Large intestine (tissue), 3 donors: ENCODE results near the gene SELENOT. TPM values are rescaled to one million over a fixed set of nuclear protein-coding genes. Genes with fewer than 3 reads are reported as not detected.

Experiments used
- DNase-seq, 2 donors: peaks; one replicate each; pipeline versions ENCODE4 v3.0.0 to v3.0.0-alpha.2; 2013
- H3K27ac ChIP-seq: one replicate; pipeline ENCODE4 v1.5.1; 2013; ENCODE audit warnings: low read length
- H3K27me3 ChIP-seq: 2 replicates; pipeline ENCODE4 v1.6.1; 2013; ENCODE audit warnings: low read length; ENCODE audit not compliant: control insufficient read depth, insufficient read depth
- H3K36me3 ChIP-seq: 2 replicates; pipeline ENCODE4 v1.6.1; 2013; ENCODE audit warnings: low read length; ENCODE audit not compliant: control insufficient read depth, insufficient read depth
- H3K4me1 ChIP-seq: one replicate; pipeline ENCODE4 v1.6.1; 2013; ENCODE audit warnings: low read length; ENCODE audit not compliant: control insufficient read depth, insufficient read depth
- H3K4me3 ChIP-seq: one replicate; pipeline ENCODE4 v1.5.1; 2013; ENCODE audit warnings: low read length
- H3K9me3 ChIP-seq: one replicate; pipeline ENCODE4 v1.6.1; 2013; ENCODE audit warnings: mild to moderate bottlenecking, low read depth, low read length, moderate library complexity; ENCODE audit not compliant: control insufficient read depth
- WGBS: methylation state at CpG from one replicate; pipeline ENCODE4 v1.1.5; 2013; ENCODE audit warnings: low lambda C conversion rate; ENCODE audit not compliant: insufficient coverage; 5-methylcytosine and 5-hydroxymethylcytosine counted together
- polyA plus RNA-seq: library from polyadenylated mRNA; unstranded; fragments of 120-200 nt; gene quantifications from one replicate; pipeline ENCODE4 v1.2.1, GENCODE V29; 2013

Gene SELENOT
- polyA plus RNA-seq, 1 donor = 79.3 TPM

DNA sequence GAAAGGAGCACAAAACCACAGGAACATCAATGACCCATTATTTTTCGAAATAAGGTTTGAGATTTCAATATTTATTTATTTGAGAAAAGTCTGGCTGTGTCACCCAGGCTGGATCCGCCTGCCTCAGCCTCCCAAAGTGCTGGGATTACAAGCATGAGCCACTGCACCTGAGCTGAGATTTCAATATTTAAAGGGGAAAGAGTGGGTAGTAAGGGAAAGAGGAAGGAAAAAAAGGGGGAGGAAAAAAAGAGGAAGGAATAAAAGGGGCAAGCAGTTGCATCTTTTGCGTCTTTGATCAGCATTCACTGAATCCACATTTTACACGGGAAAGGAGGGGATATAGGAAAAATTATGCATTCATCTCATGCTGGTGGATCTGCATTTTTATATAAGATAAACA lies 53.2 kb downstream of the SELENOT start:
- Histone ChIP-seq H3K27me3 (no peaks in the 10 kb centered on the region), H3K4me3 (no peak overlapping the region), H3K9me3 (no peaks in the 10 kb centered on the region), H3K4me1 (no peaks in the 10 kb centered on the region), H3K36me3 (no peaks in the 10 kb centered on the region), H3K27ac (no peak overlapping the region)
- WGBS = 70% methylated on average over 3 of the region's 4 CpGs
- DNase-seq = no peak

DNA sequence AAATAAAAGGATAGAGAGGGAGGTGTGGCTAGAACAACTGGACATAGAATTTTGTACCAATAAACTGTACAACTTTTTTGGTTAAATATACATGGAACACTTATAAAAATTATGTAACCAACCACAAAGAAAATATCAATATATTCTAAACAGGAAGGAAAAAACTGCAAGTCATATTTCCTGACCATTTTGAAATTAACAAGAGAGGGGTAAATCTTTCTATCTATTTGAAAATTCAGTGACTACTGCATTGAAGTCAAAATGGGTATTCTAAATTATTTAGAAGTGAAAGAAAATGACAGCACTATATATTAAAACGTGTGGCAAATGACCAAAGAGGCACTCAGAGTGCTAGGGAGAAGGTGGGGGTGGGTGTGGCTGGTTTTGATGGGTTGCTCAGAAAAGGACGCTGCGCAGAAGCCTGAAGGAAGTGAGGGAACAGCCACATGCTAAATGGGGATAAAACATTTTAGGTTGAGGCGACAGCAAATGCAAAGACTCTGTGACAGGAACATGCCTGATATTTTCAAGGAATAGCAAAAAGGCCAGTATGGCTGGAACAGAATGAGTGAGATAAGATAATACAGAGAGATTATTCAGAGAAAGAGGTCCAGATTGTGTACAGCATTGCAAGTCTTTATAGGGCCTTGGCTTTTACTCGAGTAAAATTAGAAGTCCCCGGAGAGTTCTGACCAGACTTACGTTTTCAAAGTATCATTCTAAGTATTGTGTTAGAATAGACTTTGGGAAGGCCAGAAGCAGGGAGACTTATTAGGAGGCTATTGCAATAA lies 59.5 kb downstream of the SELENOT start:
- H3K4me3 ChIP-seq = no peak overlapping the region
- DNase-seq = no peak
- no peaks in the 10 kb centered on the region for H3K36me3 ChIP-seq
- no peaks in the 10 kb centered on the region for H3K4me1 ChIP-seq
- WGBS = 68% methylated on average over 2 of the region's 7 CpGs
- H3K9me3 ChIP-seq = no peaks in the 10 kb centered on the region
- H3K27ac ChIP-seq = no peak overlapping the region
- peaks cover 9% of the 10 kb centered on the region for H3K27me3 ChIP-seq

DNA sequence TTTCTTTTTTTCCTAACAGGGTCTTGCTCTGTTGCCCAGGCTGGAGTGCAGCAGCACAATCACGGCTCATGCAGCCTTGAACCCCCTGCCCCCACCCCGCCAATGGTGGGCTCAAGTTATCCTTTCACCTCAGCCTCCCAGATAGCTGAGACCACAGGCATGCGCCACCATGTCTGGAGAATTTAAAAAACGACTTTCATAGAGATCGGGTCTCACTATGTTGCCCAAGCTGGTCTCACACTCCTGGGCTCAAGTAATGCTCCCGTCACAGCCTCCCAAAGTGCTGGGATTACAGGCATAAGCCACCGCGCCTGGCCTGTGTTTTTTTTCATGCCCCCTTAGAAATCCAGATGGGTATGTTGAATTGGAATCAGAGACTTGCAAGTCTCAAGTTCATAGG lies 60.3 kb downstream of the SELENOT start:
- H3K36me3 ChIP-seq = no peaks in the 10 kb centered on the region
- no CpG with 5 or more reads among the region's 8 CpGs for WGBS
- no peak overlapping the region for H3K27ac ChIP-seq
- H3K9me3 ChIP-seq = no peaks in the 10 kb centered on the region
- no peak overlapping the region for H3K4me3 ChIP-seq
- H3K27me3 ChIP-seq = peaks cover 9% of the 10 kb centered on the region
- no peaks in the 10 kb centered on the region for H3K4me1 ChIP-seq
- DNase-seq = no peak

DNA sequence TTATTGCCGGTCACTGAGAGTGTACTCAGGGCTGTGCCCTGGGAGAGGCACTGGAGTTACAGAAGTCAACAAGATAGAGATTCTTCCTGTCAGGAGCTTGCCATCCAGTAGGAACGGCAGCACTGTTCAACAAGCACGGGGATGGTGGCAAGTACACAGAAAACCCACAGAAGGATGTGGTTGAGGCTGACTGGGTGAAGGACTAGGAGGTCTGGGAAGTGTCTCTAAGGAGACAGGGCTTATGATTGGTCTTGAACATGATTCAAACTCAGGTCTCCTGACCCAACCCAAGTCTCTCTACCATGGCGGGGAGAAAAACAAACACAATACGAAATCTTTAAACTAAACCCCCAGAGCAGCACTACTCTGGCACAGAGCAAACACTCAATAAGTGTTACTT lies 63.0 kb downstream of the SELENOT start:
- DNase-seq = no peak
- WGBS = no CpG with 5 or more reads among the region's 5 CpGs
- H3K4me3 ChIP-seq = no peak overlapping the region
- H3K27ac ChIP-seq = no peak overlapping the region
- H3K4me1 ChIP-seq = no peaks in the 10 kb centered on the region
- no peaks in the 10 kb centered on the region for H3K36me3 ChIP-seq
- no peaks in the 10 kb centered on the region for H3K9me3 ChIP-seq
- H3K27me3 ChIP-seq = peaks cover 9% of the 10 kb centered on the region

DNA sequence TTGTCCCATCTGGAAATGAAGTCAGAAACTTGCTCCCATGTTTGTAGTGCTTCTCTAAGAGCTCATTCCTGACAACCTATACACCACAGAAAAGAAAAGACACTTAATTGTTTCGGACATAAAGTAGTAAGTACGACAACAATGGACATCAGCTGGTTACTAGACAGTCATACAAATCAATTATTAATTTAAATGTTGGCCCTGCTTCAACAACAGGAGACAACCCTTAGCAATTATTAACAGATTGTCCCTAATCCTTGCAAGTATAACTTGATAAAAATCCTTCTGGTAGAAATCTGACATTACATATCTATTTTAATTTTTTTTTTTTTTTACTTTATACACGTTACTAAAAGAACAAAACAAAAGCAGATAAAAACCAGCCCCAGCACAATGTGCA lies 70.8 kb downstream of the SELENOT start:
- Histone ChIP-seq H3K4me3 (no peak overlapping the region), H3K27me3 (no peaks in the 10 kb centered on the region), H3K27ac (no peak overlapping the region), H3K36me3 (no peaks in the 10 kb centered on the region), H3K9me3 (peaks cover 6% of the 10 kb centered on the region), H3K4me1 (no peaks in the 10 kb centered on the region)
- DNase-seq = no peak
- WGBS = no CpG with 5 or more reads among the region's 3 CpGs

DNA sequence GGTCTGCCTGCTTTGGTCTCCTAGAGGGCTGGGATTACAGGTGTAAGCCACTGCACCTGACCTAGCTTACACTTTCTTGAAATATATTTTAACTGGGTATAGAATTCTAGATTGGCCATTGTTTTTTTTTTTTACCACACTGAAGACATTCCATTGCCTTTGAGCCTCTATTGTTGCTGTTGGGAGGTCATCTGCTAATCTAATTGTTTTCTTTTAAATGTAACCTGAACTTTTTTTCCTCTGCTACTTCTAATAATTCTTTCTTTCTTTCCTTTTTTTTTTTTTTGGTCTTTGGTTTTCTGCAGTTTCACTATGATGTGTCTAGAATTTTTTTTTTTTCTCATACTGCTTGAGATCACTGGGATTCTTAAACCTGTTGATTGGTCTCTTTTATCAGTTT lies 72.5 kb downstream of the SELENOT start:
- no peaks in the 10 kb centered on the region for H3K27me3 ChIP-seq
- H3K9me3 ChIP-seq = peaks cover 6% of the 10 kb centered on the region
- H3K36me3 ChIP-seq = no peaks in the 10 kb centered on the region
- H3K27ac ChIP-seq = no peak overlapping the region
- no peaks in the 10 kb centered on the region for H3K4me1 ChIP-seq
- H3K4me3 ChIP-seq = no peak overlapping the region
- no peak for DNase-seq

Other genes starting within 250 kb of the SELENOT start
- gene TSC22D2, start 195.0 kb upstream of the SELENOT start, polyA plus RNA-seq = 45.0 TPM
- 145 TPM for gene SERP1, start 56.8 kb upstream of the SELENOT start, polyA plus RNA-seq
- 134 TPM for gene EIF2A, start 56.5 kb upstream of the SELENOT start, polyA plus RNA-seq
- gene ERICH6, start 100.6 kb downstream of the SELENOT start, polyA plus RNA-seq = 0.09 TPM
- 19.7 TPM for gene SIAH2, start 159.8 kb downstream of the SELENOT start, polyA plus RNA-seq